Activated CD8-positive, alpha-beta memory T cell treated with anti-CD3 and anti-CD28 coated beads, Interleukin-2, amount 50 U/mL, for 48 hours (primary cell): ENCODE measurements around the gene PTPRE.
"Not testable (repeated sequence)": the region's sequence is repeated elsewhere in the genome, so short reads cannot be mapped to it uniquely, and the experiment has no call there.

Source experiments
- DNase-seq: peaks from one replicate; pipeline ENCODE4 v3.0.0-alpha.2; 2020

The PTPRE gene

GRCh38 chr10:128081720-128082119, 174.8 kb downstream of the PTPRE start:
- DNase-seq: no peak

- peak; percentile 33 for DNase-seq
Observed at GRCh38 chr10:128083191-128083895, 176.4 kb downstream of the PTPRE start.

GRCh38 chr10:128084364-128084763, 177.5 kb downstream of the PTPRE start:
- DNase-seq: peak; percentile 41

GRCh38 chr10:128084991-128085390, 178.1 kb downstream of the PTPRE start:
- DNase-seq: no peak

- no peak for DNase-seq
Observed at GRCh38 chr10:128086003-128086863, 179.3 kb downstream of the PTPRE start.

- DNase-seq: no peak
Observed at GRCh38 chr10:128087146-128087883, 180.4 kb downstream of the PTPRE start.

- DNase-seq: no peak
Observed at GRCh38 chr10:128087884-128088709, 181.2 kb downstream of the PTPRE start.

GRCh38 chr10:128091636-128092210, 184.8 kb downstream of the PTPRE start:
- no peak for DNase-seq

GRCh38 chr10:128092454-128092853, 185.6 kb downstream of the PTPRE start:
- DNase-seq: no peak

GRCh38 chr10:128094596-128094995, 187.7 kb downstream of the PTPRE start:
- not testable (repeated sequence) for DNase-seq

- no peak for DNase-seq
Observed at GRCh38 chr10:128095027-128095752, 188.3 kb downstream of the PTPRE start.

GRCh38 chr10:128095753-128096469, 189.0 kb downstream of the PTPRE start:
- DNase-seq: no peak

GRCh38 chr10:128096486-128097199, 189.7 kb downstream of the PTPRE start:
- no peak for DNase-seq

- peak; percentile 44 for DNase-seq
Observed at GRCh38 chr10:128097783-128098182, 190.9 kb downstream of the PTPRE start.

GRCh38 chr10:128098631-128099030, 191.7 kb downstream of the PTPRE start:
- peak; percentile 50 for DNase-seq

GRCh38 chr10:128099901-128100300, 193.0 kb downstream of the PTPRE start:
- DNase-seq: peak; percentile 44

GRCh38 chr10:128101901-128102300, 195.0 kb downstream of the PTPRE start:
- DNase-seq: no peak

- peak; percentile 43 for DNase-seq
Observed at GRCh38 chr10:128102480-128103228, 195.8 kb downstream of the PTPRE start.

GRCh38 chr10:128103229-128103714, 196.4 kb downstream of the PTPRE start:
- peak; percentile 55 for DNase-seq
